ENCODE measurements around the gene CKB.
A peak's percentile ranks its signal among the peaks of the same experiment; 100 is the strongest.

CKB gene

GRCh38 chr14:103537175-103537990 lies 14.8 kb upstream of the CKB start:
- no peak for DNase-seq (ENCODE audit: low spot score)

GRCh38 chr14:103536693-103537092 lies 14.1 kb upstream of the CKB start:
- no peak for DNase-seq (ENCODE audit: low spot score)

- no peak for DNase-seq (ENCODE audit: low spot score)
These were observed 13.4 kb upstream of the CKB start for GRCh38 chr14:103535891-103536565.

GRCh38 chr14:103535081-103535890 lies 12.7 kb upstream of the CKB start:
- DNase-seq (ENCODE audit: low spot score): no peak

GRCh38 chr14:103534576-103535061 lies 12.0 kb upstream of the CKB start:
- no peak for DNase-seq (ENCODE audit: low spot score)

- DNase-seq (ENCODE audit: low spot score): no peak
These were observed 11.5 kb upstream of the CKB start for GRCh38 chr14:103533999-103534575.

GRCh38 chr14:103533137-103533998 lies 10.7 kb upstream of the CKB start:
- DNase-seq (ENCODE audit: low spot score): no peak

- no peak for DNase-seq (ENCODE audit: low spot score)
These were observed 9.8 kb upstream of the CKB start for GRCh38 chr14:103532216-103533136.

GRCh38 chr14:103531421-103532215 lies 9.0 kb upstream of the CKB start:
- no peak for DNase-seq (ENCODE audit: low spot score)

- DNase-seq (ENCODE audit: low spot score): no peak
These were observed 8.2 kb upstream of the CKB start for GRCh38 chr14:103530831-103531230.

- no peak for DNase-seq (ENCODE audit: low spot score)
These were observed 7.8 kb upstream of the CKB start for GRCh38 chr14:103530390-103530789.

- DNase-seq (ENCODE audit: low spot score): no peak
These were observed 7.0 kb upstream of the CKB start for GRCh38 chr14:103529383-103530365.

GRCh38 chr14:103528587-103529382 lies 6.2 kb upstream of the CKB start, which contains the start of gene TRMT61A:
TRMT61A (plus strand) TSS chr14:103529196; CDS start chr14:103529979, 783 bp downstream.
- DNase-seq (ENCODE audit: low spot score): peak; percentile 95

- no peak for DNase-seq (ENCODE audit: low spot score)
These were observed 5.5 kb upstream of the CKB start for GRCh38 chr14:103528146-103528586.

GRCh38 chr14:103527408-103528145 lies 4.9 kb upstream of the CKB start:
- DNase-seq (ENCODE audit: low spot score): no peak

- DNase-seq (ENCODE audit: low spot score): no peak
These were observed 4.3 kb upstream of the CKB start for GRCh38 chr14:103526914-103527248.
